Upper lobe of left lung (tissue), 6 donors: Measurements from ENCODE around the gene PAWR. TPM values are rescaled to one million over a fixed set of nuclear protein-coding genes. Genes with fewer than 3 reads are reported as not detected.

Source experiments
- ATAC-seq, 2 donors: fragments of 200-7000 bp; cut with Tn5 transposase; one replicate each; pipeline ENCODE4 v1.9.1; 2022; ENCODE audit warnings: mild to moderate bottlenecking in 2 of 2, moderate library complexity in 2 of 2; ENCODE audit not compliant: low FRiP score in 2 of 2
- DNase-seq, 2 donors: peaks; one replicate each; pipeline ENCODE4 v3.0.0-alpha.2; 2019 to 2020
- H3K27ac ChIP-seq, 4 donors: fragments of 200-600 bp; sonication (generic); one replicate each; pipeline ENCODE4 v1.5.1; 2016 to 2019
- H3K27me3 ChIP-seq, 4 donors: fragments of 200-600 bp; sonication (generic); one replicate each; pipeline ENCODE4 v1.5.1; 2017 to 2019
- H3K36me3 ChIP-seq, 4 donors: fragments of 200-600 bp; sonication (generic); one replicate each; pipeline ENCODE4 v1.5.1; 2016 to 2019
- H3K4me1 ChIP-seq, 4 donors: fragments of 200-600 bp; sonication (generic); one replicate each; pipeline ENCODE4 v1.5.1; 2018 to 2019
- H3K4me3 ChIP-seq, 4 donors: fragments of 200-600 bp; sonication (generic); one replicate each; pipeline ENCODE4 v1.5.1; 2017 to 2019; ENCODE audit warnings: mild to moderate bottlenecking in 2 of 4, moderate library complexity in 1 of 4
- H3K9me3 ChIP-seq, 4 donors: fragments of 200-600 bp; sonication (generic); one replicate each; pipeline ENCODE4 v1.5.1; 2018 to 2019
- EP300 ChIP-seq, 4 donors: sonication (generic); formaldehyde crosslinking; IDR thresholded peaks; one replicate each; pipeline ENCODE4 v1.5.1; 2017; ENCODE audit warnings: antibody characterized with exemption in 4 of 4, control low read depth in 2 of 4
- POLR2A ChIP-seq, 4 donors: fragments of 450-650 bp; IDR thresholded peaks; one replicate each; pipeline ENCODE4 v1.5.1; 2016 to 2017; ENCODE audit warnings: antibody characterized with exemption in 4 of 4, mild to moderate bottlenecking in 2 of 4
- POLR2AphosphoS5 ChIP-seq, 2 donors: sonication (generic); formaldehyde crosslinking; IDR thresholded peaks; one replicate each; pipeline ENCODE4 v1.5.1; 2017; ENCODE audit warnings: antibody characterized with exemption in 2 of 2
- WGBS, 2 donors: methylation state at CpG; one replicate each; pipeline ENCODE4 v1.1.5; 2017 to 2018; 5-methylcytosine and 5-hydroxymethylcytosine counted together
- total RNA-seq, 6 donors: library from RNA; depleted of rRNA in 4 of 6; stranded (reverse); fragments of >200 nt in 4 of 6; gene quantifications; one replicate each; pipeline versions ENCODE4 v1.1.0 to v1.2.1, GENCODE V29; 2016 to 2021
- TF ChIP-seq, protein P1 (sequence below), 6 experiments: fragments of 450-650 bp in 4 of 6; fragments of 200-600 bp in 2 of 6; sonication (generic) in 2 of 6; IDR thresholded peaks; one replicate each; pipeline ENCODE4 v1.5.1; 2016 to 2019; ENCODE audit warnings: antibody characterized with exemption in 6 of 6
- donor health status: DM: no; HTN: no; CAD: no; lungs with moderate emphysema.
- donor health status: DM: no; HTN: yes; CAD: no; lungs with severe emphysema.

Gene PAWR
- total RNA-seq, 6 donors from 2014 or later = 45.1 to 88.0 (median 58.3) TPM

DNA sequence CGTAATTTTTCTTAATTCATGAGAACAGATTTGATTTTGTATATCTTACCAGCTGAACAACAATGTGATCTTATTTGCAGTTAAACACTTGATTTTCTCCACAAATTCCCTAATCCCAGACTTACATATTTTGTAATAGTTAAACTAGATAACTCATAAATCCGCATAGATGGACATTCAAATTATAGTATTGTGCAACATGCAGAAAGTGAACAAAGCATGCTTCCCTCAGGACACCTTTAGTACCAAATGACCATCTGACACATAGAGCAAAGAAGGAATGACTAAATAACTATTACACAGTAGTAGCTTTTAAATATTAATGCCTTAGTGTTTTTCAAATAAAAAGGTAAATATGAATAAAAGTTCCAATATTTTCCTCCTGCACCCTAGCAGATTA is 88.9 kb downstream of the PAWR start:
- no peaks in the 10 kb centered on the region for H3K27me3 ChIP-seq

DNA sequence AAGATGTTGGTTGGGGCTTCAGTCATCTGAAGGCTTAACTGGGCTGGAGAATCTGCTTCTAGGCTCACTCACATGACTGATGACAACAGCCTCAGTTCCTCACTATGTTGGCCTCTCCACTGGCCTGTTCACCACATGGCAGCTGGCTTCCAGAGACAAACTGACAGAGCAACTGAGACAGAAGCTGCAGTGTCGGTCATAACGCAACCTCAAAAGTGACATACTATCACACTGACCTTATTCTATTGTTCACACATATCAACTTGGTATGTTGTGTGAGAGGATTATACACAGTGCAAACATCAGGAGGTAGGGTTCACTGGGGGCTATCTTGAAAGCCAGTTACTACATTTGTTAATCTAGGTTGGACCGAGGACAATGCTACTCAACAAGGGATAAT is 92.9 kb downstream of the PAWR start:
- TF ChIP-seq POLR2AphosphoS5 (IDR thresholded peaks at IDR 0.05) = no peak
- TF ChIP-seq EP300 (IDR thresholded peaks at IDR 0.05) = no peak
- TF ChIP-seq POLR2A (IDR thresholded peaks at IDR 0.05) = no peak
- TF ChIP-seq, protein P1, sequence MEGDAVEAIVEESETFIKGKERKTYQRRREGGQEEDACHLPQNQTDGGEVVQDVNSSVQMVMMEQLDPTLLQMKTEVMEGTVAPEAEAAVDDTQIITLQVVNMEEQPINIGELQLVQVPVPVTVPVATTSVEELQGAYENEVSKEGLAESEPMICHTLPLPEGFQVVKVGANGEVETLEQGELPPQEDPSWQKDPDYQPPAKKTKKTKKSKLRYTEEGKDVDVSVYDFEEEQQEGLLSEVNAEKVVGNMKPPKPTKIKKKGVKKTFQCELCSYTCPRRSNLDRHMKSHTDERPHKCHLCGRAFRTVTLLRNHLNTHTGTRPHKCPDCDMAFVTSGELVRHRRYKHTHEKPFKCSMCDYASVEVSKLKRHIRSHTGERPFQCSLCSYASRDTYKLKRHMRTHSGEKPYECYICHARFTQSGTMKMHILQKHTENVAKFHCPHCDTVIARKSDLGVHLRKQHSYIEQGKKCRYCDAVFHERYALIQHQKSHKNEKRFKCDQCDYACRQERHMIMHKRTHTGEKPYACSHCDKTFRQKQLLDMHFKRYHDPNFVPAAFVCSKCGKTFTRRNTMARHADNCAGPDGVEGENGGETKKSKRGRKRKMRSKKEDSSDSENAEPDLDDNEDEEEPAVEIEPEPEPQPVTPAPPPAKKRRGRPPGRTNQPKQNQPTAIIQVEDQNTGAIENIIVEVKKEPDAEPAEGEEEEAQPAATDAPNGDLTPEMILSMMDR (IDR thresholded peaks at IDR 0.05) = no peak
- peaks cover 0 to 2% (median 0%) of the 10 kb centered on the region in 4 donors for H3K36me3 ChIP-seq
- WGBS, 2 donors = 84 to 94% methylated on average over 1 to 3 of the region's 3 CpGs
- DNase-seq (no peak), ATAC-seq (no peak)
- no peaks in the 10 kb centered on the region for H3K4me1 ChIP-seq
- no peak overlapping the region for H3K27ac ChIP-seq
- H3K4me3 ChIP-seq = no peak overlapping the region
- H3K27me3 ChIP-seq = no peaks in the 10 kb centered on the region
- H3K9me3 ChIP-seq = no peaks in the 10 kb centered on the region

More for the DNA sequence above, 88.9 kb downstream of the PAWR start:
- no peaks in the 10 kb centered on the region for H3K9me3 ChIP-seq
- WGBS, 2 donors = 84 to 91% methylated on average over 2 of the region's 2 CpGs
- peaks cover 0 to 4% (median 0%) of the 10 kb centered on the region in 4 donors for H3K36me3 ChIP-seq
- ATAC-seq = no peak
- no peak overlapping the region for H3K4me3 ChIP-seq
- no peak for DNase-seq
- TF ChIP-seq EP300 (IDR thresholded peaks at IDR 0.05) = no peak
- no peak for TF ChIP-seq POLR2A (IDR thresholded peaks at IDR 0.05)
- TF ChIP-seq POLR2AphosphoS5 (IDR thresholded peaks at IDR 0.05) = no peak
- TF ChIP-seq, protein P1 (IDR thresholded peaks at IDR 0.05) = no peak
- H3K27ac ChIP-seq = no peak overlapping the region
- no peaks in the 10 kb centered on the region for H3K4me1 ChIP-seq

GRCh38 chr12:79596719-79597350 is 93.9 kb downstream of the PAWR start:
- Histone ChIP-seq H3K36me3 (peaks cover 0 to 4% (median 0%) of the 10 kb centered on the region in 4 donors), H3K4me3 (no peak overlapping the region), H3K27me3 (no peaks in the 10 kb centered on the region), H3K27ac (no peak overlapping the region), H3K4me1 (no peaks in the 10 kb centered on the region), H3K9me3 (no peaks in the 10 kb centered on the region)
- whole genome bisulfite sequencing, 2 donors = 86 to 87% methylated on average over 10 of the region's 10 CpGs
- DNase-seq (no peak), ATAC-seq (no peak)
- TF ChIP-seq EP300 (IDR thresholded peaks at IDR 0.05) (no peak), POLR2AphosphoS5 (IDR thresholded peaks at IDR 0.05) (no peak), POLR2A (IDR thresholded peaks at IDR 0.05) (no peak)
- TF ChIP-seq, protein P1 (IDR thresholded peaks at IDR 0.05) = no peak

- no peaks in the 10 kb centered on the region for H3K27me3 ChIP-seq
- 89 to 95% methylated on average over 4 of the region's 4 CpGs for WGBS, 2 donors
Observed at GRCh38 chr12:79595273-79595672, 95.5 kb downstream of the PAWR start.

More at GRCh38 chr12:79595273-79595672, 95.5 kb downstream of the PAWR start:
- TF ChIP-seq EP300 (IDR thresholded peaks at IDR 0.05) (no peak), POLR2A (IDR thresholded peaks at IDR 0.05) (no peak), POLR2AphosphoS5 (IDR thresholded peaks at IDR 0.05) (no peak)
- TF ChIP-seq, protein P1 (IDR thresholded peaks at IDR 0.05) = no peak
- ATAC-seq (no peak), DNase-seq (no peak)
- no peaks in the 10 kb centered on the region for H3K4me1 ChIP-seq
- no peaks in the 10 kb centered on the region for H3K9me3 ChIP-seq
- peaks cover 0 to 4% (median 0%) of the 10 kb centered on the region in 4 donors for H3K36me3 ChIP-seq
- H3K27ac ChIP-seq = no peak overlapping the region
- no peak overlapping the region for H3K4me3 ChIP-seq
